Esophagus muscularis mucosa (tissue), 4 donors: Measurements from ENCODE around the gene AFP. TPM values are rescaled to one million over a fixed set of nuclear protein-coding genes. Genes with fewer than 3 reads are reported as not detected.

Source experiments
- DNase-seq: peaks from one replicate; pipeline ENCODE4 v3.0.0-alpha.2; 2017; ENCODE audit errors: extremely low spot score
- H3K27ac ChIP-seq, 4 donors: fragments of 200-600 bp; sonication (generic); replicated peaks in 1 of 4; 1 replicate in 3 of 4; 2 replicates in 1 of 4; pipeline ENCODE4 v1.5.1; 2016 to 2019; ENCODE audit warnings: mild to moderate bottlenecking in 1 of 4
- H3K27me3 ChIP-seq, 4 donors: fragments of 200-600 bp; sonication (generic); one replicate each; pipeline versions ENCODE4 v1.5.1 to v1.6.0; 2016 to 2019
- H3K36me3 ChIP-seq, 4 donors: fragments of 200-600 bp; sonication (generic); one replicate each; pipeline ENCODE4 v1.5.1; 2016 to 2019
- H3K4me1 ChIP-seq, 4 donors: fragments of 200-600 bp; sonication (generic); one replicate each; pipeline ENCODE4 v1.5.1; 2016 to 2019
- H3K4me3 ChIP-seq, 4 donors: fragments of 200-600 bp; sonication (generic); 1 replicate in 2 of 4; 2 replicates in 2 of 4; pipeline ENCODE4 v1.5.1; 2016 to 2019; ENCODE audit warnings: mild to moderate bottlenecking in 4 of 4, moderate library complexity in 1 of 4
- H3K9me3 ChIP-seq, 4 donors: fragments of 200-600 bp; sonication (generic); 1 replicate in 3 of 4; 2 replicates in 1 of 4; pipeline ENCODE4 v1.5.1; 2016 to 2019
- EP300 ChIP-seq: sonication (generic); formaldehyde crosslinking; IDR thresholded peaks from one replicate; pipeline ENCODE4 v1.6.1; 2017; ENCODE audit warnings: antibody characterized with exemption
- POLR2A ChIP-seq: fragments of 450-650 bp; IDR thresholded peaks from one replicate; pipeline ENCODE4 v1.6.1; 2017; ENCODE audit warnings: antibody characterized with exemption, moderate library complexity, mild to moderate bottlenecking, low read depth
- POLR2AphosphoS5 ChIP-seq, 2 donors: sonication (generic); formaldehyde crosslinking; IDR thresholded peaks; one replicate each; pipeline ENCODE4 v1.6.1; 2017; ENCODE audit warnings: antibody characterized with exemption in 2 of 2
- WGBS: methylation state at CpG from one replicate; pipeline ENCODE4 v1.1.5; 2018; 5-methylcytosine and 5-hydroxymethylcytosine counted together
- intact Hi-C: fragments of 100-400 bp; cut with DNase I; formaldehyde crosslinking; loops from one replicate; pipeline ENCODE4 v1.15.1; 2023
- total RNA-seq, 4 donors: library from RNA; depleted of rRNA; stranded (reverse); fragments of >200 nt; gene quantifications; one replicate each; pipeline versions ENCODE4 v1.1.0 to v1.2.1, GENCODE V29; 2016
- TF ChIP-seq, protein P1 (sequence below), 3 experiments: fragments of 200-600 bp in 2 of 3; fragments of 450-650 bp in 1 of 3; sonication (generic) in 2 of 3; IDR thresholded peaks; one replicate each; pipeline ENCODE4 v1.5.1; 2017 to 2019; ENCODE audit warnings: antibody characterized with exemption in 3 of 3, mild to moderate bottlenecking in 2 of 3, moderate library complexity in 1 of 3

Gene AFP
- total RNA-seq, 4 donors from 2014 or later = not detected

DNA sequence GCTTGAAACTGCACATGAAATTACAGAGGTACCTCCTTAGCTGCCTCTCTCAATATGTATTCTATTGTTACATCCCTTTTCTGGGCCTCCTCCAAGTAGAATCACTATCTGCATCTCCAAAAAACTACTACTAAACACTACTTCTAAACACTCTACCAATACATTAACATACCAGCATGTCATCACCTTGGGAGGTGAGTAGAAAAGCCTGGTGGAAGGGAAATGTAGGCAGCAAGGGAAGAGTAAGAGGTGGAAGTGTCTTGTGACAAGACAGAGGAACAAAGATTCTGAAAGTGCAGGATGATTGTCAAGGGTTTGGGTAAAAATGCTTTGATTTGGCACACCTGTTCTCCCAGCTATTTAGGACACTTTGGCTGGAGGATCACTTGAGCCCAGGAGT is 49.1 kb downstream of the AFP start:
- Histone ChIP-seq H3K4me1 (no peaks in the 10 kb centered on the region), H3K9me3 (no peaks in the 10 kb centered on the region), H3K36me3 (no peaks in the 10 kb centered on the region), H3K27me3 (no peaks in the 10 kb centered on the region), H3K27ac (no peak overlapping the region), H3K4me3 (no peak overlapping the region)
- DNase-seq = no peak
- TF ChIP-seq POLR2AphosphoS5 (IDR thresholded peaks at IDR 0.05) = no peak
- intact Hi-C loops = no loop called here

DNA sequence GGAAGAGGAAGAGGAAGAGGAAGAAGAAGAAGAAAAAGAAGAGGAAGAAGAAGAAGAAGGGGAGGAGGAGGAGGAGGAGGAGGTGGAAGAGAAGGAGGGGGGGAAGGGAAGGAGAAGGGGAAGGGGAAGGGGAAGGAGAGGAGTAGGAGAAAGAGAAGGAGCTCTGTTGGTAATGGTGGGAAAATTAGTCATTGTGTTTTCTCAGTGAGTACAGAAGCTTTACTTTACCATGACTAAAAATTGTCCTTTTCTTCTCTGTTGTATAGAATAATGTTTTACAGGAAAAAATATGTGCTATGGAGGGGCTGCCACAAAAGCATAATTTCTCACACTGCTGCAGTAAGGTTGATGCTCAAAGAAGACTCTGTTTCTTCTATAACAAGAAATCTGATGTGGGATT is 49.6 kb downstream of the AFP start:
- TF ChIP-seq POLR2AphosphoS5 (IDR thresholded peaks at IDR 0.05) (no peak), EP300 (no peak), POLR2A (no peak)
- TF ChIP-seq, protein P1, sequence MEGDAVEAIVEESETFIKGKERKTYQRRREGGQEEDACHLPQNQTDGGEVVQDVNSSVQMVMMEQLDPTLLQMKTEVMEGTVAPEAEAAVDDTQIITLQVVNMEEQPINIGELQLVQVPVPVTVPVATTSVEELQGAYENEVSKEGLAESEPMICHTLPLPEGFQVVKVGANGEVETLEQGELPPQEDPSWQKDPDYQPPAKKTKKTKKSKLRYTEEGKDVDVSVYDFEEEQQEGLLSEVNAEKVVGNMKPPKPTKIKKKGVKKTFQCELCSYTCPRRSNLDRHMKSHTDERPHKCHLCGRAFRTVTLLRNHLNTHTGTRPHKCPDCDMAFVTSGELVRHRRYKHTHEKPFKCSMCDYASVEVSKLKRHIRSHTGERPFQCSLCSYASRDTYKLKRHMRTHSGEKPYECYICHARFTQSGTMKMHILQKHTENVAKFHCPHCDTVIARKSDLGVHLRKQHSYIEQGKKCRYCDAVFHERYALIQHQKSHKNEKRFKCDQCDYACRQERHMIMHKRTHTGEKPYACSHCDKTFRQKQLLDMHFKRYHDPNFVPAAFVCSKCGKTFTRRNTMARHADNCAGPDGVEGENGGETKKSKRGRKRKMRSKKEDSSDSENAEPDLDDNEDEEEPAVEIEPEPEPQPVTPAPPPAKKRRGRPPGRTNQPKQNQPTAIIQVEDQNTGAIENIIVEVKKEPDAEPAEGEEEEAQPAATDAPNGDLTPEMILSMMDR (IDR thresholded peaks at IDR 0.05) = no peak
- Histone ChIP-seq H3K4me1 (no peaks in the 10 kb centered on the region), H3K36me3 (no peaks in the 10 kb centered on the region), H3K27ac (no peak overlapping the region), H3K9me3 (no peaks in the 10 kb centered on the region), H3K4me3 (no peak overlapping the region), H3K27me3 (no peaks in the 10 kb centered on the region)
- DNase-seq = no peak
- intact Hi-C loops = no loop called here

DNA sequence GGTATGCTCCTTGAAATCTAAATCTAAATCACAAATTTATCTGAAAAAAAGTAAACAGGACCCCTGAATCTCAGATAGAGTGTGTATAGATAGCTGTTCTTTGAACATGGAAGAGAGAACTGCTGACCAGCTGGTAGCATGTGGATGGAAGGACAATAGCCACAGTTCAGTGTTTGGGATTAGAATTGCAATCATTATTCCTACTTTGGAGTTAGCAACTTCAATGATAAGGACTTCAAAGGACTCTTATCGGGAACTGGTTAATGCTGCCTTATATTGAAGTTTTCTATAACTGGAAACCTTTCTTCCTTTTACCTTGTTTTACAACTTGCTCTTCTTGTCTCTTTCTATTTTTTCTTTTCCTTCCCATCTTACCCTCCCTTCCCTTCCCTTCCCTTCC is 50.5 kb downstream of the AFP start:
- intact Hi-C loops = no loop called here
- H3K4me3 ChIP-seq = no peak overlapping the region
- 85% methylated on average over 1 of the region's 1 CpG for WGBS
- H3K9me3 ChIP-seq = no peaks in the 10 kb centered on the region
- DNase-seq = no peak
- H3K27me3 ChIP-seq = no peaks in the 10 kb centered on the region
- H3K36me3 ChIP-seq = no peaks in the 10 kb centered on the region
- TF ChIP-seq EP300 (no peak), POLR2AphosphoS5 (IDR thresholded peaks at IDR 0.05) (no peak)
- H3K4me1 ChIP-seq = no peaks in the 10 kb centered on the region
- no peak overlapping the region for H3K27ac ChIP-seq

DNA sequence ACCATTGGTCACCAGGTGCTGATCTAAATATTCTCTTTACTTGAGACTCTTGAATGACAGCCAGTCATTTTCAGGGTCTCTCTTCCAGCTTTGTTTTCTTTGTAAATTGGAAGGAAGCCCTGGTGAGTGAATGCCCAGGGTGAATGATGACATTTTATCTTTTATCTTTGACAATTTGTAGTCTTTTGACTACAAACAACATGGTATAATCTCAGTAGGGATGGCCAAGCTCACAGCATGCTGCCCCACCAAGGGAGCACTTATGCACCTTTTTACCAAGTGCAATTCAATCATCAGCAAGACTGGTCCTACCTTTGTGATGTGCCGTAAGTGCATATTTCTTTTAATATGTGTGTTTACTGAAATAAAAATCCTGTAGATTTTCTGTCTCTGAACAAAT is 51.2 kb downstream of the AFP start:
- WGBS = 94% methylated on average over 1 of the region's 1 CpG
- Histone ChIP-seq H3K27ac (no peak overlapping the region), H3K4me3 (no peak overlapping the region), H3K27me3 (no peaks in the 10 kb centered on the region), H3K9me3 (no peaks in the 10 kb centered on the region), H3K4me1 (no peaks in the 10 kb centered on the region), H3K36me3 (no peaks in the 10 kb centered on the region)
- intact Hi-C loops = no loop called here
- TF ChIP-seq, protein P1 (IDR thresholded peaks at IDR 0.05) = no peak
- no peak for TF ChIP-seq EP300
- TF ChIP-seq POLR2AphosphoS5 (IDR thresholded peaks at IDR 0.05) = no peak
- no peak for TF ChIP-seq POLR2A
- DNase-seq = no peak

DNA sequence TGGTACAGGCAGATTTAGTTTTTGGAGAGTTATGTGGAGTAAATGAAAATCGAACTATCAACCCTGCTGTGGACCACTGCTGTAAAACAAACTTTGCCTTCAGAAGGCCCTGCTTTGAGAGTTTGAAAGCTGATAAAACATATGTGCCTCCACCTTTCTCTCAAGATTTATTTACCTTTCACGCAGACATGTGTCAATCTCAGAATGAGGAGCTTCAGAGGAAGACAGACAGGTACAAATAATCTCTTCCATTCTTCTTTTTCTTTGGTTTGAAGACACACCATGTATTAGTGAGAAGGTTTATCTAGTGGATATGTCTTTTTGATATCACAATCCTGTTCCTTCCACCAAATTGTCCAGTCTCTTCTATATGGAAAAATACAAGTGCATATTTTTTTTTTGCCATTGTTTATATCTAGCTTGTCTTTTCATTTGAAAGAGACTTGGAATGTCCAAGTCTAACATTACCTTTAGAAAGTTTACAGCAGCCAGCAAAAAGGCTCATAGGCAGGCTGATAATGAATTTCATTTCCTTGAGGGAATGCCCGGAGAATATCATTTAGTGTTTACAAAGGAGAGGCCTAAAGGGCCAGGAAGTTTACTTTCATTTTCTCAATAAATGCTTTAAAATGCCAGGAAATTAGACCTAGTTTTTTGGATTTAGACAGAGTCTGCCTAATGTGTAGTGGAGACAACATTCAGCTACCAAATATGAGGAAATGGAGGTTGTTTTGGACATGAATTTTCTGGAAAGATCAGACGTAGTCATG is 64.2 kb downstream of the AFP start:
- 61% methylated on average over 4 of the region's 4 CpGs for WGBS
- Histone ChIP-seq H3K4me1 (peaks cover 0 to 5% (median 0%) of the 10 kb centered on the region in 4 donors), H3K27ac (no peak overlapping the region), H3K4me3 (no peak overlapping the region), H3K36me3 (no peaks in the 10 kb centered on the region), H3K27me3 (no peaks in the 10 kb centered on the region), H3K9me3 (no peaks in the 10 kb centered on the region)
- no peak for DNase-seq
- intact Hi-C loops = no loop called here
- no peak for TF ChIP-seq EP300
- TF ChIP-seq, protein P1 (IDR thresholded peaks at IDR 0.05) = no peak
- no peak for TF ChIP-seq POLR2A
- TF ChIP-seq POLR2AphosphoS5 (IDR thresholded peaks at IDR 0.05) = no peak
